K562 (cell line): ENCODE data around the gene KIF26B. TPM values are rescaled to one million over a fixed set of nuclear protein-coding genes. Genes with fewer than 3 reads are reported as not detected.

Experiments
- ATAC-seq: fragments of 200-7000 bp; cut with Tn5 transposase; 3 replicates; pipeline ENCODE4 v1.9.1; 2020; ENCODE audit warnings: moderate library complexity
- BruUV-seq: library from RNA; stranded (reverse); fragments of 400-500 nt; replicated peaks from 2 replicates; lab custom pipeline; 2021; lab: Mats Ljungman, UMichigan
- CTCF ChIA-PET: fragments of 300-600 bp; formaldehyde crosslinking; extraction: SDS; loops from one replicate; lab custom pipeline; 2021; ENCODE audit warnings: low intra/inter-chr PET ratio; lab: Yijun Ruan, JAX
- POLR2A ChIA-PET: fragments of 300-600, 350-650 bp; sonication (Branson Sonifier 250); formaldehyde crosslinking; extraction: SDS; loops from one replicate; lab custom pipeline; 2021; ENCODE audit warnings: antibody characterized with exemption, inconsistent platforms; lab: Yijun Ruan, JAX
- DNase-seq, 4 experiments: peaks; one replicate each; pipeline versions ENCODE4 v3.0.0 to v3.0.0-alpha.2; 2011 to 2018; ENCODE audit warnings: low spot score in 3 of 4, mixed read lengths in 3 of 4; ENCODE audit errors: extremely low read depth in 1 of 4
- FAIRE-seq: peaks from 2 replicates; lab custom pipeline; 2011; peaks lifted over from hg19 to GRCh38; lab: Jason Lieb, UNC
- H2AFZ ChIP-seq: 2 replicates; pipeline ENCODE4 v1.6.0; 2011; ENCODE audit warnings: low read depth, low read length, control low read depth, inconsistent platforms
- H3K27ac ChIP-seq: fragments of 200-600 bp; 3 replicates; pipeline ENCODE4 v1.8.0; 2011; ENCODE audit warnings: low read depth, mild to moderate bottlenecking, control low read depth, inconsistent platforms, low read length, moderate library complexity, mixed read lengths; ENCODE audit errors: extremely low read depth
- H3K27me3 ChIP-seq, 2 experiments: fragments of 300-600 bp in 1 of 2; 2 replicates in 1 of 2; 3 replicates in 1 of 2; pipeline versions ENCODE4 v1.6.0 to v1.8.0; 2011; ENCODE audit warnings: inconsistent platforms in 2 of 2, low read length in 2 of 2, mild to moderate bottlenecking in 1 of 2, mixed read lengths in 1 of 2, moderate library complexity in 1 of 2; ENCODE audit not compliant: control insufficient read depth in 2 of 2, insufficient read depth in 2 of 2
- H3K36me3 ChIP-seq: fragments of 300-600 bp; 3 replicates; pipeline ENCODE4 v1.8.0; 2011; ENCODE audit warnings: mild to moderate bottlenecking, low read length, inconsistent platforms; ENCODE audit not compliant: control insufficient read depth, insufficient read depth
- H3K4me1 ChIP-seq, 2 experiments: fragments of 200-600 bp in 1 of 2; replicated peaks in 1 of 2; 2 replicates in 1 of 2; 3 replicates in 1 of 2; pipeline versions ENCODE4 v1.5.1 to v1.8.0; 2011; ENCODE audit warnings: inconsistent platforms in 2 of 2, low read length in 2 of 2, mild to moderate bottlenecking in 1 of 2, mixed read lengths in 1 of 2, moderate library complexity in 1 of 2; ENCODE audit not compliant: control insufficient read depth in 2 of 2, insufficient read depth in 2 of 2
- H3K4me2 ChIP-seq: 2 replicates; pipeline ENCODE4 v1.6.1; 2011; ENCODE audit warnings: low read length, control low read depth, inconsistent platforms, mixed read lengths; ENCODE audit not compliant: insufficient read depth
- H3K4me3 ChIP-seq: fragments of 200-600 bp; sonication (generic), shearing (Covaris generic); 2 replicates; pipeline ENCODE4 v1.5.1; 2016; ENCODE audit warnings: control low read depth, inconsistent platforms
- H3K79me2 ChIP-seq: fragments of 200-600 bp; 3 replicates; pipeline ENCODE4 v1.8.0; 2011; ENCODE audit warnings: low read length, inconsistent platforms; ENCODE audit not compliant: control insufficient read depth, insufficient read depth
- H3K9ac ChIP-seq, 2 experiments: 2 replicates each; pipeline versions ENCODE4 v1.6.0 to v1.6.1; 2011; ENCODE audit warnings: low read depth in 2 of 2, low read length in 2 of 2, control low read depth in 1 of 2, inconsistent platforms in 1 of 2, mild to moderate bottlenecking in 1 of 2, mixed read lengths in 1 of 2; ENCODE audit not compliant: insufficient read depth in 1 of 2
- H3K9me1 ChIP-seq: one replicate; pipeline ENCODE4 v1.6.0; 2011; ENCODE audit warnings: inconsistent platforms, mild to moderate bottlenecking, low read length, moderate library complexity; ENCODE audit not compliant: control insufficient read depth, insufficient read depth
- H3K9me3 ChIP-seq: replicated peaks from 2 replicates; pipeline ENCODE4 v1.5.1; 2011; ENCODE audit warnings: low read depth, low read length, inconsistent platforms; ENCODE audit not compliant: control insufficient read depth, insufficient read depth
- H4K20me1 ChIP-seq: replicated peaks from 2 replicates; pipeline ENCODE4 v1.6.1; 2011; ENCODE audit warnings: low read length, inconsistent platforms, mixed read lengths; ENCODE audit not compliant: control insufficient read depth, insufficient read depth
- EP400 ChIP-seq: fragments of 450-650 bp; IDR thresholded peaks from 2 replicates; pipeline ENCODE4 v1.6.1; 2017; ENCODE audit warnings: antibody characterized with exemption, mild to moderate bottlenecking, moderate library complexity
- NFRKB ChIP-seq: fragments of 450-650 bp; IDR thresholded peaks from 2 replicates; pipeline ENCODE4 v1.6.1; 2016; ENCODE audit warnings: low read depth
- RNF2 ChIP-seq: sonication (generic); IDR thresholded peaks from 2 replicates; pipeline ENCODE4 v1.6.1; 2016
- TEAD2 ChIP-seq: fragments of 450-650 bp; IDR thresholded peaks from 2 replicates; pipeline ENCODE4 v1.6.1; 2016; ENCODE audit warnings: missing genetic modification characterization, control low read depth, missing compliant biosample characterization
- ZNF140 ChIP-seq: fragments of 250-450 bp; sonication (Bioruptor Pico); IDR thresholded peaks from 2 replicates; pipeline ENCODE4 v1.8.0; 2021; ENCODE audit warnings: moderate library complexity, mild to moderate bottlenecking, inconsistent platforms
- ZNF316 ChIP-seq: fragments of 450-650 bp; IDR thresholded peaks from 2 replicates; pipeline ENCODE4 v1.6.1; 2016
- ZNF354B ChIP-seq: fragments of 250-450 bp; sonication (Bioruptor Pico); IDR thresholded peaks from 2 replicates; pipeline ENCODE4 v1.4.0; 2020
- ZSCAN32 ChIP-seq: fragments of 450-650 bp; formaldehyde crosslinking; IDR thresholded peaks from 2 replicates; pipeline ENCODE4 v1.4.0; 2020; ENCODE audit warnings: mild to moderate bottlenecking, moderate library complexity
- WGBS: fragments of 100-300 bp; shearing (Covaris generic); methylation state at CpG from one replicate; pipeline ENCODE4 v1.1.6; 2016; ENCODE audit warnings: low coverage, mixed read lengths; ENCODE audit not compliant: insufficient coverage; ENCODE audit errors: missing lambda C conversion rate; 5-methylcytosine and 5-hydroxymethylcytosine counted together
- in situ Hi-C: fragments of 300-500 bp; cut with MboI; formaldehyde crosslinking; loops from 4 replicates; pipeline ENCODE4 v1.15.0; 2018; ENCODE audit warnings: inconsistent platforms, mixed read lengths
- intact Hi-C: fragments of 100-400 bp; cut with micrococcal nuclease; formaldehyde crosslinking; loops from 2 replicates; pipeline ENCODE4 v1.14.2; 2022
- polyA plus RNA-seq, 8 experiments: library from polyadenylated mRNA; depleted of rRNA in 4 of 8; stranded (reverse) in 5 of 8; unstranded in 3 of 8; fragments of >200 nt; fragmentation: Nextera tagmentation in 2 of 8; fragmentation: Illumina TruSeq in 1 of 8; extraction: Ambion mirVana in 2 of 8; extraction: Trizol in 1 of 8; gene quantifications; 2 replicates each; pipeline versions ENCODE4 v1.2.1 to v1.2.3, GENCODE V29; 2011 to 2014; ENCODE audit warnings: inconsistent platforms in 1 of 8, missing spikeins in 1 of 8
- total RNA-seq, 7 experiments: library from RNA; depleted of rRNA in 6 of 7; stranded (reverse); fragments of >200 nt in 6 of 7; fragmentation: Illumina TruSeq in 2 of 7; extraction: Trizol in 2 of 7; gene quantifications; 2 replicates each; pipeline versions ENCODE4 v1.2.1 to v1.2.3, GENCODE V29; 2011 to 2021; ENCODE audit warnings: low replicate concordance in 1 of 7
- TF ChIP-seq, protein P1 (sequence below), 2 experiments: fragments of 450-650 bp; IDR thresholded peaks; 2 replicates each; pipeline ENCODE4 v1.6.1; 2016; ENCODE audit warnings: mild to moderate bottlenecking in 2 of 2, borderline replicate concordance in 1 of 2, low read depth in 1 of 2, moderate library complexity in 1 of 2

The KIF26B gene
- total and polyA plus RNA-seq, 9 of the 15 experiments (the other 6 are each of a cell fraction or from before 2014, with no cell fraction given): 0.02 to 0.08 (median 0.03) TPM; not detected in 6

DNA sequence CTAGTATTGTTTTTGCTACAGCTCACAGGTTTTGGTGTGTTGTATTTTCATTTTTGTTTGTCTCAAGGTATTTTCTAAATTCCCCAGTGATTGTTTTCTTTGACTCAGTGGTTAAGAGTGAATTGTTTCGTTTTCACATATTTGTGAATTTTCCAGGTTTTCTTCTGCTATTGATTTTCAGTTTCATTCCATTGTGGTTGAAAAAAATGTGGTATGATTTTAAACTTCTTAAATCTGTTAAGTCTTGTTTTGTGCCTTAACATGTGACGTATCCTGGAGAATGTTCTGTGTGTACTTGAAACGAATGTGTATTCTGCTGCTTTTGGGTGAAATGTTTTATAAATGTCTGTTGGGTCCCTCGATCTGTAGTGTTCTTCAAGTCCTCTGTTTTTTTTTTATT is 117.9 kb downstream of the KIF26B start (continued):
- TF ChIP-seq, protein P1, sequence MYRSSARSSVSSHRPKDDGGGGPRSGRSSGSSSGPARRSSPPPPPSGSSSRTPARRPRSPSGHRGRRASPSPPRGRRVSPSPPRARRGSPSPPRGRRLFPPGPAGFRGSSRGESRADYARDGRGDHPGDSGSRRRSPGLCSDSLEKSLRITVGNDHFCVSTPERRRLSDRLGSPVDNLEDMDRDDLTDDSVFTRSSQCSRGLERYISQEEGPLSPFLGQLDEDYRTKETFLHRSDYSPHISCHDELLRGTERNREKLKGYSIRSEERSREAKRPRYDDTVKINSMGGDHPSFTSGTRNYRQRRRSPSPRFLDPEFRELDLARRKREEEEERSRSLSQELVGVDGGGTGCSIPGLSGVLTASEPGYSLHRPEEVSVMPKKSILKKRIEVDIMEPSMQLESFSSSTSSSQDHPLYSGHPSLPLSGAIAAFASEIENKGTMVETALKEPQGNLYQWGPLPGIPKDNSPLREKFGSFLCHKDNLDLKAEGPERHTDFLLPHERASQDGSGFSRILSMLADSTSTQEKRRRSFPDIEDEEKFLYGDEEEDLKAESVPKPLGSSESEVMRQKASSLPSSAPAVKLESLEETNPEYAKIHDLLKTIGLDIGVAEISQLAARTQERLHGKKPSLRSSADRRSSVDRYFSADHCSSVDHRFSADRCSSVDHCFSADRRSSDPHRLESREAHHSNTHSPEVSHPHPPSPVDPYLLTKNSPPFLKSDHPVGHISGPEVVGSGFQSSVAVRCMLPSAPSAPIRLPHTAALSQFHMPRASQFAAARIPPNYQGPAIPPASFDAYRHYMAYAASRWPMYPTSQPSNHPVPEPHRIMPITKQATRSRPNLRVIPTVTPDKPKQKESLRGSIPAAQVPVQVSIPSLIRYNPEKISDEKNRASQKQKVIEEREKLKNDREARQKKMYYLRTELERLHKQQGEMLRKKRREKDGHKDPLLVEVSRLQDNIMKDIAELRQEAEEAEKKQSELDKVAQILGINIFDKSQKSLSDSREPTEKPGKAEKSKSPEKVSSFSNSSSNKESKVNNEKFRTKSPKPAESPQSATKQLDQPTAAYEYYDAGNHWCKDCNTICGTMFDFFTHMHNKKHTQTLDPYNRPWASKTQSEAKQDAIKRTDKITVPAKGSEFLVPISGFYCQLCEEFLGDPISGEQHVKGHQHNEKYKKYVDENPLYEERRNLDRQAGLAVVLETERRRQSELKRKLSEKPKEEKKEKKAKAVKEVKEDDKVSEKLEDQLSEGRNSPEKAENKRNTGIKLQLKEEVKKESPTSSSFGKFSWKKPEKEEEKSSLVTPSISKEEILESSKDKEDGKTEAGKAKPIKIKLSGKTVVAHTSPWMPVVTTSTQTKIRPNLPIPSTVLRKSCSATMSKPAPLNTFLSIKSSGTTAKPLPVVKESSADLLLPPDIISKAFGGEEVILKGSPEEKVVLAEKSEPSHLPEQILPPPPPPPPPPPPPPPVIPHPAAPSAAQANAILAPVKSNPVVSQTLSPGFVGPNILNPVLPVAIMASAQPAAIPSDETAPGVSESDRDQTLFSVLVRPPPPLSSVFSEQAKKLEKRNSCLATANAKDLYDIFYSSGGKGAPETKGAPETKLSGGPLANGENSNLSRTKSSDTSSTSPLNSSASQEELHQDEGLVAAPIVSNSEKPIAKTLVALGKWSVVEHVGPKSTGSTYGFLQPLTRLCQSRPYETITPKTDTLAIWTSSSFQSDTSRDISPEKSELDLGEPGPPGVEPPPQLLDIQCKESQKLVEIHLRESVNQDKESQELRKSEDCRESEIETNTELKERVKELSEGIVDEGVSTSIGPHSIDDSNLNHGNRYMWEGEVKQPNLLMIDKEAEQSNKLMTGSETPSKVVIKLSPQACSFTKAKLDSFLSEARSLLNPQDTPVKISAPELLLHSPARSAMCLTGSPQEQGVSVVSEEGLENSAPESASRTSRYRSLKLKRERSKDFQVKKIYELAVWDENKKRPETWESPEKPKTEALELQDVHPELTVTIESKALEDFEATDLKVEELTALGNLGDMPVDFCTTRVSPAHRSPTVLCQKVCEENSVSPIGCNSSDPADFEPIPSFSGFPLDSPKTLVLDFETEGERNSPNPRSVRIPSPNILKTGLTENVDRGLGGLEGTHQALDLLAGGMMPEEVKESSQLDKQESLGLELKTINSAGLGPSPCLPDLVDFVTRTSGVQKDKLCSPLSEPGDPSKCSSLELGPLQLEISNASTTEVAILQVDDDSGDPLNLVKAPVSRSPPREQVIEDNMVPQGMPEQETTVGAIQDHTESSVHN (IDR thresholded peaks at IDR 0.05; ENCODE audit: borderline replicate concordance in 1 of 2, low read depth in 1 of 2): no peak
- no peak for TF ChIP-seq EP400

DNA sequence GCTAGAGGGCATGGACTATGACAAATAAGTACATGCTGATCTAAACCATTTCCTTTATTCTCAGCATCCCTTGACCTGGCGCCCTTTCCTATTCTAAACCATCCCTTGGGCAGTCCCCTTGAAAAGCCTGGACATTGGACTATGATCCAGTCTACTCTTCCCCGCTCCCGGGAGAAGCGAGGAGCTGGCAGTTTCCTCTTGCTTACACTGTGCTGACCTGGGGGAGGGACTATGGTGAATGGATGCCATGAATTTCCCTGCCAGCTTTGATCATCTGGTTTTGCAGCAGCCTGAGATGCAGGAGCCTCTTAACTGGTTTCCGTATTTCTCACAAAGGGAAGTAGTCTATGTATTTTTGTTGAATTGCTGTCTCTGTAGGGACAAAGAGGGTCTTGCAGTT is 121.7 kb downstream of the KIF26B start:
- no peaks in the 10 kb centered on the region for H4K20me1 ChIP-seq
- ChIA-PET POLR2A (no interaction called here), CTCF (no interaction called here)
- no peaks in the 10 kb centered on the region for H3K9me3 ChIP-seq
- in situ Hi-C loops: no loop called here
- H3K27me3 ChIP-seq: peaks cover 0 to 13% of the 10 kb centered on the region in 2 experiments; a peak in 3 of 5 replicates
- H3K4me1 ChIP-seq: no peaks in the 10 kb centered on the region
- H3K9ac ChIP-seq: no peak overlapping the region
- WGBS: 1% methylated on average over 5 of the region's 5 CpGs
- intact Hi-C loops: no loop called here
- no peak overlapping the region for H3K4me2 ChIP-seq
- no peak for DNase-seq
- no peak overlapping the region for H3K27ac ChIP-seq
- no peaks in the 10 kb centered on the region for H3K79me2 ChIP-seq
- H2AFZ ChIP-seq: no peak overlapping the region
- no peaks in the 10 kb centered on the region for H3K36me3 ChIP-seq
- H3K9me1 ChIP-seq: no peaks in the 10 kb centered on the region
- no peak for TF ChIP-seq EP400
- TF ChIP-seq NFRKB: no peak
- no peak for TF ChIP-seq ZNF316
- no peak for TF ChIP-seq RNF2
- TF ChIP-seq ZNF140: no peak
- no peak for TF ChIP-seq ZNF354B
- no peak for TF ChIP-seq ZSCAN32 (CRISPR knock-in tag)
- TF ChIP-seq TEAD2: no peak
- no peak overlapping the region for H3K4me3 ChIP-seq
- no TSS peak for BruUV-seq
- no peak for ATAC-seq
- FAIRE-seq: no peak
